ENCODE measurements around the gene COQ2. TPM values are rescaled to one million over a fixed set of nuclear protein-coding genes. Genes with fewer than 3 reads are reported as not detected.

The COQ2 gene
- total and polyA plus RNA-seq, 2 of the 13 experiments (the other 11 are each of a cell fraction or from before 2014, with no cell fraction given): 10.1 to 17.3 TPM

Small RNA genes within 50 kb of the gene (small RNA-seq; reads per million reads assigned to genes)
- 0 reads per million in 3 experiments for gene AC114781.3 (ENCODE audit: insufficient read depth in 2 of 3, insufficient read length in 3 of 3, low read depth in 2 of 3, low replicate concordance in 1 of 3)

Other genes starting within 250 kb of the COQ2 start
- 52.5 and 90.4 TPM in 2 replicates for gene COPS4, start 249.6 kb downstream of the COQ2 start, total RNA-seq (2016; rRNA removed; fragmentation: Illumina TruSeq; extraction: Trizol)
- gene COPS4, start 249.6 kb downstream of the COQ2 start, polyA plus RNA-seq (2011; rRNA removed): 22.3 and 28.8 TPM in 2 replicates
- gene PLAC8, start 170.1 kb downstream of the COQ2 start, total RNA-seq (2016; rRNA removed; fragmentation: Illumina TruSeq; extraction: Trizol): 3.0 and 4.1 TPM in 2 replicates
- gene PLAC8, start 170.1 kb downstream of the COQ2 start, polyA plus RNA-seq (2011; rRNA removed): 114 and 174 TPM in 2 replicates
- gene HPSE, start 50.0 kb upstream of the COQ2 start, total RNA-seq (2016; rRNA removed; fragmentation: Illumina TruSeq; extraction: Trizol): not detected in 2 replicates
- gene HPSE, start 50.0 kb upstream of the COQ2 start, polyA plus RNA-seq (2011; rRNA removed): not detected in 2 replicates
- 10.2 and 10.8 TPM in 2 replicates for gene HELQ, start 171.0 kb upstream of the COQ2 start, total RNA-seq (2016; rRNA removed; fragmentation: Illumina TruSeq; extraction: Trizol)
- gene HELQ, start 171.0 kb upstream of the COQ2 start, polyA plus RNA-seq (2011; rRNA removed): 6.6 and 7.1 TPM in 2 replicates
- gene MRPS18C, start 171.3 kb upstream of the COQ2 start, total RNA-seq (2016; rRNA removed; fragmentation: Illumina TruSeq; extraction: Trizol): 124 and 141 TPM in 2 replicates
- 35.7 and 45.4 TPM in 2 replicates for gene MRPS18C, start 171.3 kb upstream of the COQ2 start, polyA plus RNA-seq (2011; rRNA removed)
- gene ABRAXAS1, start 200.3 kb upstream of the COQ2 start, total RNA-seq (2016; rRNA removed; fragmentation: Illumina TruSeq; extraction: Trizol): 14.1 and 20.8 TPM in 2 replicates
- gene ABRAXAS1, start 200.3 kb upstream of the COQ2 start, polyA plus RNA-seq (2011; rRNA removed): 10.8 and 14.7 TPM in 2 replicates

Measured in HepG2 (cell line).